Epithelial cell of proximal tubule (primary cell): ENCODE data around the gene HTR2B. TPM values are rescaled to one million over a fixed set of nuclear protein-coding genes. Genes with fewer than 3 reads are reported as not detected.
"Not testable (repeated sequence)": the region's sequence is repeated elsewhere in the genome, so short reads cannot be mapped to it uniquely, and the experiment has no call there.

Source experiments
- DNase-seq: peaks from one replicate; pipeline ENCODE4 v3.0.0-alpha.2; 2011; ENCODE audit warnings: low read depth
- H3K4me3 ChIP-seq: 2 replicates; pipeline ENCODE4 v1.5.1; 2011; ENCODE audit warnings: low read depth, mild to moderate bottlenecking, low read length
- CTCF ChIP-seq: conservative IDR thresholded peaks from 2 replicates; pipeline ENCODE4 v1.5.1; 2012; ENCODE audit warnings: low read depth, mild to moderate bottlenecking, low read length
- total RNA-seq: library from RNA; depleted of rRNA; stranded (reverse); fragments of >200 nt; gene quantifications from 2 replicates; pipeline ENCODE4 v1.2.3, GENCODE V29; 2015

The HTR2B gene
- total RNA-seq, 1 donor from 2014 or later = not detected

GRCh38 chr2:231099918-231100317 lies 24.9 kb downstream of the HTR2B start:
- no peak overlapping the region for H3K4me3 ChIP-seq
- no peak for TF ChIP-seq CTCF
- no peak for DNase-seq

GRCh38 chr2:231094736-231095346 lies 30.0 kb downstream of the HTR2B start:
- DNase-seq = no peak
- no peak overlapping the region for H3K4me3 ChIP-seq
- no peak for TF ChIP-seq CTCF

GRCh38 chr2:231093933-231094332 lies 30.9 kb downstream of the HTR2B start:
- DNase-seq = no peak
- no peak overlapping the region for H3K4me3 ChIP-seq
- TF ChIP-seq CTCF = no peak

GRCh38 chr2:231088754-231089153 lies 36.1 kb downstream of the HTR2B start:
- no peak for TF ChIP-seq CTCF
- no peak for DNase-seq
- H3K4me3 ChIP-seq = no peak overlapping the region

GRCh38 chr2:231084565-231084964 lies 40.3 kb downstream of the HTR2B start:
- DNase-seq = no peak
- no peak for TF ChIP-seq CTCF
- no peak overlapping the region for H3K4me3 ChIP-seq

GRCh38 chr2:231069379-231070054 lies 55.3 kb downstream of the HTR2B start:
- no peak for DNase-seq
- TF ChIP-seq CTCF = no peak
- H3K4me3 ChIP-seq = no peak overlapping the region

GRCh38 chr2:231068525-231069222 lies 56.2 kb downstream of the HTR2B start:
- TF ChIP-seq CTCF = no peak
- DNase-seq = no peak
- H3K4me3 ChIP-seq = no peak overlapping the region

GRCh38 chr2:231067531-231067930 lies 57.3 kb downstream of the HTR2B start:
- not testable (repeated sequence) for DNase-seq, H3K4me3 ChIP-seq
